Type B pancreatic cell (in vitro differentiated cells): ENCODE results near the gene ACTR8. TPM values are rescaled to one million over a fixed set of nuclear protein-coding genes. Genes with fewer than 3 reads are reported as not detected.
A peak's percentile ranks its signal among the peaks of the same experiment; 100 is the strongest.

Experiments
- DNase-seq: peaks from one replicate; pipeline ENCODE4 v3.0.0; 2021; ENCODE audit warnings: mixed read lengths; ENCODE audit not compliant: unreplicated experiment; ENCODE audit errors: extremely low spot score
- H3K27ac Mint-ChIP-seq: 2 replicates; pipeline ENCODE4 v1.8.0; 2021; ENCODE audit warnings: mild to moderate bottlenecking, mixed read lengths
- H3K27me3 Mint-ChIP-seq: 2 replicates; pipeline ENCODE4 v1.8.0; 2021; ENCODE audit warnings: mixed read lengths
- H3K36me3 Mint-ChIP-seq: 2 replicates; pipeline ENCODE4 v1.8.0; 2021; ENCODE audit warnings: mixed read lengths
- H3K4me1 Mint-ChIP-seq: one replicate; pipeline ENCODE4 v1.8.0; 2021; ENCODE audit warnings: mixed read lengths; ENCODE audit not compliant: unreplicated experiment
- H3K4me3 Mint-ChIP-seq: 2 replicates; pipeline ENCODE4 v1.8.0; 2021; ENCODE audit warnings: mild to moderate bottlenecking, mixed read lengths
- H3K9me3 Mint-ChIP-seq: 2 replicates; pipeline ENCODE4 v1.8.0; 2021; ENCODE audit warnings: mixed read lengths
- total RNA-seq: library from RNA; stranded (reverse); gene quantifications from 2 replicates; pipeline ENCODE4 v1.2.1, GENCODE V29; 2021; ENCODE audit warnings: low replicate concordance
- TF ChIP-seq, protein P1 (sequence below): fragments of 200-600 bp; sonication (generic); conservative IDR thresholded peaks from 2 replicates; pipeline ENCODE4 v1.5.0; 2021; ENCODE audit warnings: antibody characterized with exemption, mild to moderate bottlenecking

ACTR8 gene
- total RNA-seq, 1 donor from 2014 or later = 46.7 TPM

DNA sequence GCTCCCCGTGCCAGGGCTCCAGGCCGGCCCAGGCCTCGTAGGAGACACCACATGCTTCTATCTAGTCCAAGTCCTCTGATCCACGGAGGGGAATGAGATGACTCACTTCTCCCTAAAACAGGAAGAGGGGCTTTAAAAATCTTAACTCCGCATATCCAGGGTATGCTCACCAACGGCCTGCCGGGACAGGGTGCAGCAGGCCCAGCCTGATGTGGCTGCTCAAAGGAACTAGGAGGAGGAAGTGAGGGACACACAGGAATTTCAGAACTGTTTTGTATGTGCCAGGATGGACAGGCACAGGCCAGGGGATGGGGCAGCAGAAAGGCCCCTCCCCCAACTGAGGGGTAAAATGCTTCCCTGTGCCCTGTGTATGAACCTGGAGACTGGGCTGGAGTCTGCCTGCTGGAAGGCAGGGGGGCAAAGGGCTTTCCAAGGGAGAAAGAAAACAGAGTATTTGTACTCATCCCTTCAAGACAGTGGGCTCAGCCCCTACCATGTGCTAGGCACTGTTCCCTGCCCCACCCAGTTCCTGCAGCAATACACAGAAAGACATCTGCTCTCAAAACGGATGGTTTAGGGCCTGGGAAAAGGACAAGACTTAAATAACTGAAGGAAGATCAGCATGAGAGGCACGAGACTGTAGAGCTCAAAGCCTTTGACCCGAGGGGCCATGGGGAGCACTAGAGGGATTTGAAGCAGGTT, 57.8 kb downstream of the ACTR8 start:
- H3K4me3 Mint-ChIP-seq = no peak overlapping the region
- TF ChIP-seq, protein P1, sequence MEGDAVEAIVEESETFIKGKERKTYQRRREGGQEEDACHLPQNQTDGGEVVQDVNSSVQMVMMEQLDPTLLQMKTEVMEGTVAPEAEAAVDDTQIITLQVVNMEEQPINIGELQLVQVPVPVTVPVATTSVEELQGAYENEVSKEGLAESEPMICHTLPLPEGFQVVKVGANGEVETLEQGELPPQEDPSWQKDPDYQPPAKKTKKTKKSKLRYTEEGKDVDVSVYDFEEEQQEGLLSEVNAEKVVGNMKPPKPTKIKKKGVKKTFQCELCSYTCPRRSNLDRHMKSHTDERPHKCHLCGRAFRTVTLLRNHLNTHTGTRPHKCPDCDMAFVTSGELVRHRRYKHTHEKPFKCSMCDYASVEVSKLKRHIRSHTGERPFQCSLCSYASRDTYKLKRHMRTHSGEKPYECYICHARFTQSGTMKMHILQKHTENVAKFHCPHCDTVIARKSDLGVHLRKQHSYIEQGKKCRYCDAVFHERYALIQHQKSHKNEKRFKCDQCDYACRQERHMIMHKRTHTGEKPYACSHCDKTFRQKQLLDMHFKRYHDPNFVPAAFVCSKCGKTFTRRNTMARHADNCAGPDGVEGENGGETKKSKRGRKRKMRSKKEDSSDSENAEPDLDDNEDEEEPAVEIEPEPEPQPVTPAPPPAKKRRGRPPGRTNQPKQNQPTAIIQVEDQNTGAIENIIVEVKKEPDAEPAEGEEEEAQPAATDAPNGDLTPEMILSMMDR = no peak
- no peak overlapping the region for H3K27ac Mint-ChIP-seq
- no peaks in the 10 kb centered on the region for H3K36me3 Mint-ChIP-seq
- H3K4me1 Mint-ChIP-seq = peaks cover 7% of the 10 kb centered on the region
- H3K9me3 Mint-ChIP-seq = no peaks in the 10 kb centered on the region
- H3K27me3 Mint-ChIP-seq = no peaks in the 10 kb centered on the region
- DNase-seq = no peak

DNA sequence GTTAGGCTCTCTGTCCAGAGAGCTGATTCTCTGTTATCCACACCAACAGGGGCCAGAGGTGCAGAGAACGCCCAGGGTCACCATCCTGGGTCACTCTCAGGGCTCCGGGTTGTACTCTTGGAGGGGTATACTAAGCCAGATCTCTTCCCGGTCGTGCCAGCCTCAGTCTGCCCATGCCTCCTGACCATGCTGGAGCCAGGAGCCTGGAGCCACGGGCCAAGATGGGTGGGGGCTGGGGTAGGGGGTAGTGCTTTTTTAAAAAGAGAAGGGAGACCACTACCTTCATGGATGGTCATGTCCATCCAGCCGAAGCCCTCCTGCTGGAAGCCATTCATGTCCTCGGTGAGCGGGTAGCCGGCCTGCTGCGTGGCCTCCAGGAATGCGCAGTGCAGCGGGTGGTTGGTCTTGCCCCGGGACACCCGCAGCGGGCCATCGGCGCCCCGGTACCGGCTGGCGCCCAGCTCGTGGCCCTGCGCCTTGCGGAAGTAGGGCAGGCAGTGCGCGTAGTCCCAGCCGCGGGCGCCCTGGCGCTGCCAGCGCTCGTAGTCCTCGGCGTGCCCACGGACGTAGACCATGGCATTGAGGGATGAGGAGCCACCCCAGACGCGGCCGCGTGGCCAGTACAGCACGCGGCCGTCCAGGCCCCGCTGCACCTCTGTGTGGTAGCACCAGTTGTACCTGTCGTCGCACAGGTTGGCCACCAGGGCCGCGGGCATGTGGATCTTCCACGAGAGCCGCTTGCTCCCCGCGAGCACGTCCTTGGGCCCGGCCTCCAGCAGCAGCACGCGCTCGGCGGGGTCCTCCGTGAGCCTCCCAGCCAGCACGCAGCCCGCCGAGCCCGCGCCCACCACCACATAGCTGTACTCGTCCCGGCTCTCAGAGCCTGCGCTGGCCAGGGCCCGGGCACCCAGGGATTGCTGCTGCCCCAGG, 58.7 kb downstream of the ACTR8 start:
- H3K27me3 Mint-ChIP-seq = no peaks in the 10 kb centered on the region
- H3K4me1 Mint-ChIP-seq = peaks cover 7% of the 10 kb centered on the region
- H3K36me3 Mint-ChIP-seq = no peaks in the 10 kb centered on the region
- no peaks in the 10 kb centered on the region for H3K9me3 Mint-ChIP-seq
- H3K4me3 Mint-ChIP-seq = no peak overlapping the region
- no peak for DNase-seq
- TF ChIP-seq, protein P1 = no peak
- H3K27ac Mint-ChIP-seq = no peak overlapping the region

DNA sequence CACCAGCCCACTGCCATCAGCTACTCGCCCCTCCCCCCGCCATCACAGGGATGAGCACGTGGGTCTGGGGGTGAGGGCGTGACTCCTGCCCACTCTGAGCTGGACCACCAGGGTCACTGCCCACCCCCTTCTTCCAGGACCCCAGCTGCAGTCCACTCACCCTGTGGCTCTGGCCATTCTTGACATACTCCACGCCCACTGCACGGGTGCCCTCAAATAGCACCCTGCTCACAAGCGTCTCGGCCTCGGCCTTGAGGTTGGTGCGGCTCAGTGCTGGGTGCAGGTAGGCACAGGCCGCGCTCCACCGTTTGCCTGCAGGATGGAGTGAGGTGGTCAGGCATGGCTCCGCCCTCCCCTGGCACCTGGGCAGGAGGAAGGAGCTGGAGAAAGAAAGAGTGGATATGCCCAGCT, 59.6 kb downstream of the ACTR8 start:
- no peak overlapping the region for H3K4me3 Mint-ChIP-seq
- peaks cover 7% of the 10 kb centered on the region for H3K4me1 Mint-ChIP-seq
- no peaks in the 10 kb centered on the region for H3K9me3 Mint-ChIP-seq
- H3K36me3 Mint-ChIP-seq = no peaks in the 10 kb centered on the region
- no peak for DNase-seq
- H3K27ac Mint-ChIP-seq = no peak overlapping the region
- H3K27me3 Mint-ChIP-seq = no peaks in the 10 kb centered on the region
- TF ChIP-seq, protein P1 = no peak

DNA sequence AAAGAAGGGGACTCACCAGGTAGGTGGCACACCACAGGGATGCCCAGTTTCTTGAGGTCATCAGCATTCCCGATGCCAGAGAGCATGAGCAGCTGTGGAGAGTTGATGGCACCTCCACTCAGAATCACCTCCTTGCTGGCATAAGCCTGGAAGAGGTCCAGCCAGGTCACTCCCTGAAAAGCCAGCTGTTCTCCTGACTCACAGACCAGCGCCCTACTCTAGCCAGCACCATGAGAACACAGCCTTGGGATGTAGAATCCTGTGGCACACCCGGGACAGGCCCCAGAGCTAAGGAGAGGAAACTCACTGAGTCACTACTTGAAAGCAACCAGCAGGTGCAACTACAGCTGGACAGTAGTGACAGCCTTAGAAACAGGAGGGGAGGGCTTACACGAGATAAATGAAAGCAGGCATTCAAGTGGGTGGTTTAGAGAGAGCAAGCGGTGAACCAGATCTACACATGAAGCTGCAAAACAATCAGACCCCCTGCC, 60.3 kb downstream of the ACTR8 start:
- Mint-ChIP-seq H3K9me3 (no peaks in the 10 kb centered on the region), H3K36me3 (no peaks in the 10 kb centered on the region), H3K4me1 (peaks cover 7% of the 10 kb centered on the region), H3K27ac (peak overlapping the region; percentile 36), H3K4me3 (no peak overlapping the region), H3K27me3 (no peaks in the 10 kb centered on the region)
- DNase-seq = no peak
- TF ChIP-seq, protein P1 = no peak

DNA sequence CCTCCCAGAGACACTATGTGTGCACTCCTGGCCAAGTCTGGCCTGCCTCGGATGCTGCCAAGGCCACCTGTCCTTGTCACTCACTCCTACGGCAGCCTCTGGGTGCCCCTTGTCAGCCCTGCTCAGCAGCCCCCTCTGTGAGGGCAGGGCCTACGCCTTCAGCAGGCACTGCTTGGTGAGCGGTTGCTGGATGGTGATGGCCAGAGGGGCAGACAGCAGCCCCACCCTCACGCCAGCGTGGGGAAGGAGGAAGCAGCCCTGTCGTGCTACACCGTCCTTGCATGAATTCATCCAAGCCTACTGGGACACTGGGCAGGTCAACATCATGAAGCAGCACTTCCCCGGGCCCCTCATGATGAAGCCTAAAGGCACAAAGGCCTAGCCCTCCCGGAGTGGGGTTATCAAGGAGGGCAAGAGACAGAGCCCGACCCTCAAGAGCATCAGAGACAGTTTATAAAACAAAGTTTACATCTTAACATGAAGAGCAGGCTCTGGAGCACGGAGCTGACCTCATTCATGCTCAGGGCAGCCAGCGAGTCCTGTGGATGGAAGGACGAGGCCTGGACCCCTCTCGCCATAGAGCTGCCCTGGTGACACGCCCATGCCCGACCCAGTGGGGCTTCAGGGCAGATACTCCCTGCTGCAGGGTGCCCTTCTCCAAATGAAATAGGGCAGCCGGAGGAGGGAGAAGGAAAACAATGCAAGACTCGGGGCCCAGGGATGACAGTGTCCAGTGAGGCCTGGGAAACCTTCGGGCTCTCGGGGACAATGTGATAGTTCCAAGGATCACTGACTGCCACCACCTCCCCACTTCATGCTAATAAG, 61.0 kb downstream of the ACTR8 start:
- Mint-ChIP-seq H3K4me3 (no peak overlapping the region), H3K27me3 (no peaks in the 10 kb centered on the region), H3K36me3 (no peaks in the 10 kb centered on the region), H3K27ac (no peak overlapping the region), H3K4me1 (peaks cover 7% of the 10 kb centered on the region), H3K9me3 (no peaks in the 10 kb centered on the region)
- DNase-seq = peak; percentile 58
- TF ChIP-seq, protein P1 = no peak
